ENCODE measurements around the gene CPLX1. TPM values are rescaled to one million over a fixed set of nuclear protein-coding genes. Genes with fewer than 3 reads are reported as not detected.
"Not testable (repeated sequence)": the region's sequence is repeated elsewhere in the genome, so short reads cannot be mapped to it uniquely, and the experiment has no call there.

Gene CPLX1
- polyA plus RNA-seq, 1 donor, result 1.7 TPM

DNA sequence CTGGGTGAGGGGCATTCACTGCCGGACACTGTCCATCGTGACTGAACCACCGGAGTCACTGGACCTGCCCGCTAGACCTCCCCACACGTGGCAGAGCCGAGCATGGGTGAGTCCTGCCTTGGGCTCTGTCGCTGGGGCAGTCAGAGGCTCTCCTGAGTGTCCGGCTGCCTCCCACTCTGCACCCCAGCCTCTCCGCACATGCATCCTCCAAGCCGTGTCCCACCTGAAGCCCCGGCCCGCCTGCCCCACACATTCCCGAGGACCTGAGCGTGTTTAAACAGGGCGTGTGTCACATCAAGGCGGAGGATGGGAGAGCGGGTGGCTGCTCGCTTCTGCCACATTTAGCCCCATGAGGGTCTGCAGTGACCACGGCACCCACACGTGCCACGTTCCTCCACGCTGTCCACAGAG is 4.7 kb downstream of the CPLX1 start:
- DNase-seq, result no peak

DNA sequence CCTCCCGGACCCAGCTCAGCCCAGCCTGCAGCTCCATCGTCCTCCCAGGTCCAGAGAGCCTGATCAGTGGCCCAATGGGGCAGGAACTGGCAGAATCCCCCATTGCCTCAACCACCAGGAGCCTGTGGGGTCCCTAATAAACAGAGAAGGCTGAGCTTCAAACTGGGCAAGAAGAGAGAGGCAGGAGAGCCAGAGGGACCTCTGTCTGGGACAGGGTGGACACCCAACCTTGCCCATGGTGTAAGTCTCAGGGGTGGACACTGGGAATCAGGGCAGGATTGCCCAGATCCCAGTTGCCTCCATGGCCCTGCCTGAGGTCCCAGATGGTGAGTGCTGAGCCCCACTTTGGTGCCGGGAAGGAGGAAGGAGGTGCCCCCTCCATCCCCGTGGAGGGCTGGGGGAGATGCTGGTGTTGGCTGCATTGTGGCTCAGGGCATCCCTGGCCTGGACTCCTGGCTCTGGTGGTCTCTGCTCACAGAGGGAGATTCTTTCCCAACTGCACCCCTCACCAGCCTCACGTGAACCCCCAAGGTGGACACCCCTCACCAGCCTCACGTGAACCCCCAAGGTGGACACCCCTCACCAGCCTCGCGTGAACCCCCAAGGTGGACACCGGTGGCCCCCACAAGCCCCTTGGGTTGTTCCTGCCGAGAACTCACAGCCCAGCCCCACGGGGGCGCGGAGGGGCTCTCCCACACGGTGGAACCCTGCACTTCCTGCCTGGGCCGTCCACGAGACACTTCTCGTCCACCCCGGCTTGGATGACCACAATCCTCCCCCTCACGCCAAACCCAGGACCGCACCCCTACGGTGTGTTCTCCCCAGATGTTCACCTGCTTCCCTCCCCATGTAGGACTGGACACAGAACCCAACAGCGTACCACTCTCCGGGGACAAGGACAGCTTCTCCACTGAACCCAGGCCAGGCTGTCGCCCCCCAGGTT is 5.4 kb downstream of the CPLX1 start:
- DNase-seq, result no peak

DNA sequence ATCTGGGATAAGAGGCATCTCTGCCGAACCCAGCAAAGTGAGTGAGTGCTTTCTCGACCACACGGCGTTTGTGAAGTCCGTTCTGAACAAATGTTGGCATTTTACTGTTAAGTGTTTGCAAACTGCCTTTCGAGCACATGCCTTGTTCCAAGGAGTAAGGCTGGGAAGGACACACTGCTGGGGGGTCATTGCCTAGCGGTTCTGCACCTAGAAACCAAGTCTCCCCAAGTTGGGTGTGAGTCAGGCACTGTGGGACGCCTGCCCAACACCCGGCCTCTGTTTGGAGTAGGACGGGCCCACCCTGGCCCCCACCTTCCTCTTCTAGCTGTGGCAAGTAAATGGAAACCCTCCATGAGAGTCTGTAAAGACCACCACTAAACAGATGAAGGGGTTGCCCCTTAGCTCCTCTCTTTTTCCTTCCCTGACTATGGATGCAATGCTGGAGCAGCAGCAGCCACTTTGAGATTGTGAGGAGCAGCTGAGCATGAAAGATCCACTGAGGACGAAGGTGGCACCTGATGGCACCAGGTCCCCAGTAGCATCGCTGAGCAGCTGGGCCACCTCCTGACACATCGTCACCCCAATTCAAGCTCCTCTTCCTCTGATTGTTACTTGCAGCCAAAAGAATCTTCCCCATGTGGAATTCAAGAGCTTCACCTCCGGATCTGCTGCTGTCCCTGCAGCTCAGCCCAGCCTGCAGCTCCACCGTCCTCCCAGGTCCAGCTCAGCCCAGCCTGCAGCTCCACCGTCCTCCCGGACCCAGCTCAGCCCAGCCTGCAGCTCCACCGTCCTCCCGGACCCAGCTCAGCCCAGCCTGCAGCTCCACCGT is 6.3 kb downstream of the CPLX1 start:
- no peak for DNase-seq

DNA sequence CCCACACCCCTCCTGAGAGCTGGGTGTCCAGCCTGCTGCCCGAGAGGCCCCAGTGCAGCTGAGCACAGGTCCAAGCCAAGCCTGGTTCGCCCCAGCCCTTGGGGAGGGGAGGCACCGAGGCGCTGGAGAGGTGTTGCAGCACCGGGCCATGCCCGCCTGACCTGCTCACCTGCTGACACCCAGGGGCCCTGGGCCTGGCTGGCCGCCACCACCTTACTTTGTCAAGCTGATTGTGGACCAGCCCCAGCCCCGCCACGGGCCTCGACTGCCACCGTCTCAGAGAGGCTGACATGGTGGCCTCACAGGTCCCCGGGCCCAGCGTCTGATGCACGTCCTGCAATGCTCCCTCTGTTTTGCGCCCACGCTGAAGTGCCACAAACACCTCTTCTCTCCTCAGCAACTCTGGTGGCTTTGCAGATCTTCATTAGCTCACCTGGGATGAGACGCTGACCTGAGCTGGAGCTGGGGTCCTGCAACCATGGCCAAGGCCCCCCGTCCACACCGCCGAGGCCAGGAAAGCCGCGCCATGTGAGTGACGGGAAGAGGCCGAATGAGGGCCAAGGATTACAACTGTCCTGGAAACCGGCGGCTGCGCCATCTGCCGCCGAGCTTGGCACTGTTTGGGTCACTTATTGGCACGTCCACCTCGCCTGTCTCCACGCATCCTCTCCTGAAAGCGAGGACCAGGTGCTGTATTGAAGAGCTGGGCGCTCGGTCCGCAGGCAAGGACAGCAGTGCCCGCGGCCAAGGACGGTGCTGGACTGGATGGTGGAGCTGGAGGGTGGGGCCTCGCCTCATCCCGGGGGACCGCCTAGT is 7.6 kb downstream of the CPLX1 start:
- DNase-seq, result no peak

DNA sequence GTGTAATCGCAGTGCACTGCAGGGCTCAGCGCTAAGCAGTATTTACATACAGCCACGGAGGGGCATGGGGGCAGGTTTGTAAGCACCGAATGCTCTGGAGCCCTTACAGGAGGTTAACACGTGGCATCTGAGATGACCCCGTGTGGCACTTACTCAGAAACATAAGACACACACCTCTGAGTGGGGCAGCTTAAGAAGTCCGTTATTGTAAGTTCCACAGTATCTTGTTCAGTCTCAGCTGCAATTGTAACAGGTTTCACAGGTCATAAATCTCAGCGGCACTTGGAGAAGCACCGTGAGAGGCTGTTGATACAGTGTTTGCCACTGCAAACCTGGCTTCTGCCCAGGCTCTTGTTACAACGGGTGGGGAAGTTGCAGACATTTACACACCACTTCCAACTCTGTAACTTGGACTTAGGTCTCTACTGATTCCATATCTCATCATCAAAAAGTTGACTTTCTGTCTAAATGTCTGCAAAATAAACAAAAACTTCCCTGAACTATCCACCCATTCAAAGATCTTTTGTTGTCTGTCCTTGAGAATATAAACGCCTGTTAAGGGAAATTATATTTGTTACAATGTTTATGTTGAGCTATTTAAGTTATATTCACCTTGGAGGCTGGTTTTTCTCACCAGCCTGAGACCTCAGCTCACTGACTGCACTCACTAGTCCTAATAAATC is 10.3 kb downstream of the CPLX1 start:
- peak; percentile 71 for DNase-seq

DNA sequence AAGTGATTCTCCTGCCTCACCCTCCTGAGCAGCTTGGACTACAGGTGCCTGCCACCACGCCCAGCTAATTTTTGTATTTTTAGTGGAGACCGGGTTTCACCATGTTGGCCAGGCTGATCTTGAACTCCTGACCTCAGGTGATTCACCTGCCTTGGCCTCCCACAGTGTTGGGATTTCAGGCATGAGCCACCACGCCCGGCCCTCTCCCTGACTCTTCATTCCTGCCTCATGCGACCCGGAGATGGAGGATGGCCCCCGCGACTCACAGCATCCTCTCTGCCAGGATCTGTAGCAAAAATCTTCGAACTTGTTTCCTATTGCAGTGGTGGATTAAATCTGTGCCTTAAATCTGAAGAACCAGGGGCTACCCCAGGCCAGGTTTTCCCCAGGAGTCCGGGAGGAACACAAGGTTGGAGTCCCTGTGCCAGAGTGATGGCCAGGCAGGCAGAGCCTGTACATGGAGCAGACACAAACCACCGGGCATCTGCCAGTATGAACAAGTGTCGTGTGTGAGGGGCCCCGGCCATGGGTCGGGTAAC is 11.5 kb downstream of the CPLX1 start:
- no peak for DNase-seq

DNA sequence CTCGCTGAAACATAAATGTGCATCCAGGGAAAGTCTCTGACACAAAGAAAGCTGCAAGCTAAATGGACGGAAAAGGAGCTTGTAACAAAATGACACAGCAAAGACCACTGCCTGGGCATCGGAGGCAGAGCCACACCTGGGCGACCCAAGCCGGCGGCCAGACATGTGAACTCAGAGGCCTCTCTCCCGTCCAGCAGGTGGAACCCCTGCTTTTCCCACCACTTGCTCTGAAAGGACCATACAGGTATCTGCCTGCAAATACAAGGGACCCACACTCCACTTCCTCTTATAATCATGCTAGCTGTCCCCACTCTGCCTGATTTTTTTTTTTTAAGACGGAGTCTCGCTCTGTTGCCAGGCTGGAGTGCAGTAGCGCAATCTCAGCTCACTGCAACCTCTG is 12.0 kb downstream of the CPLX1 start:
- no peak for DNase-seq

DNA sequence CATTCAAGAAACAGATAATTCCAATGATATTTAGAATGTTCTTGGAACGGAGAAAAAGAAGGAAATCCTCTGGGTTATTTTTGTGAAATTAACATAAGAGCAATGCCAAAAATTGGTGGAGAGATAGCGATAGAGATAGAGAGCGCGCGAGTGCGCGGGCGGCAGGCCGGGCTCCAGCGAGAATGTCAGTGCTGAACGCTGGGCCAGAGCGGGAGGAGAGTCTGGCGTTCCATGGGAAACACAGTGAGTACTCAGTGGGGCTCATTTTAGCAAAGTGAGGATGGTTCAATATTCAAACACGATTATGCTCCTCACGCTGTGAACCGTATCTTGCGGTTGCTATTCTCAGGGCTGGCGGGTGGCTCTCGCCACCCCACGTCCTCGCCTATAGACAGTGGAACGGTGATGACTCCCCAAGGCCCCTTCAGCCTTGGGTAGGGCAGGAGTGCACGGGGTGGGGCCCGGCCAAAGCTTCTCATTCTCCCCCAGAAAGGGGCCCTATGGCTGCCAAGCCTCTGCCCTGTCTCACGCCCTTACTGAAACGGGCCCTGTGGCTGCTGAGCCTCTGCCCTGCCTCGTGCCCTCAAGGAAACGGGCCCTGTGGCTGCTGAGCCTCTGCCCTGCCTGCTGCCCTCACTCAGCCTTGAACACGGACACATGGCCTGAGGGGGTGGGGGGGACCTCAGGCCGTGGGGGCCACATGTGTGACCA is 16.9 kb downstream of the CPLX1 start:
- no peak for DNase-seq

DNA sequence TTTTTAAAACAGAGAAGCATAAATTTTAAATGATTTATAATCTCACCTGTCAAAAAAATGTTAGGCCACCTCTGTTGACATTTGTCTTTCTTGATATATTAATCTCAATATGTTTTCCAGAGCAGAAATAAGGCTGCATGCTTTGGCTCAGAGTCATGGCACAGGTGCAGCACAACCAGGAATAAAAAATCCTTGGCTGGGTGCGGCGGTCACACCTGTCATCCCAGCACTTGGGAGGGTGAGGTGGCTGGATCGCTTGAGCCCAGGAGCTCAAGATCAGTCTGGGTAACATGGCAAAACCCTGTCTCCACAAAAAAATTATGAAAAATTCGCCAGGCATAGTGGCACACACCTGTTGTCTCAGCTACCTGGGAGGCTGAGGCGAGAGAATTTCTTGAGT is 18.1 kb downstream of the CPLX1 start:
- no peak for DNase-seq

DNA sequence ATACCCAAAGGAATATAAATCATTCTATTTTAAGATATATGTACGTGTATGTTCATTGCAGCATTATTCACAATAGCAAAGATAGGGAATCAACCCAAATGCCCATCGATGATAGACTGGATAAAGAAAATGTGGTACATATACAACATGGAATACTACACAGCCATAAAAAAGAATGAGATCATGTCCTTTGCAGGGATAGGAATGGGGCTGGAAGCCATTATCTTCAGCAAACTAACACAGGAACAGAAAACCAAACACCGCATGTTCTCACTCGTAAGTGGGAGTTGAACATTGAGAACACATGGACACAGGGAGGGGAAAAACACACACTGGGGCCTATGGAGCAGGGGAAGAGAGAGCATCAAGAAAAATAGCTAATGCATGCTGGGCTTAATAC is 18.9 kb downstream of the CPLX1 start:
- DNase-seq, result not testable (repeated sequence)

DNA sequence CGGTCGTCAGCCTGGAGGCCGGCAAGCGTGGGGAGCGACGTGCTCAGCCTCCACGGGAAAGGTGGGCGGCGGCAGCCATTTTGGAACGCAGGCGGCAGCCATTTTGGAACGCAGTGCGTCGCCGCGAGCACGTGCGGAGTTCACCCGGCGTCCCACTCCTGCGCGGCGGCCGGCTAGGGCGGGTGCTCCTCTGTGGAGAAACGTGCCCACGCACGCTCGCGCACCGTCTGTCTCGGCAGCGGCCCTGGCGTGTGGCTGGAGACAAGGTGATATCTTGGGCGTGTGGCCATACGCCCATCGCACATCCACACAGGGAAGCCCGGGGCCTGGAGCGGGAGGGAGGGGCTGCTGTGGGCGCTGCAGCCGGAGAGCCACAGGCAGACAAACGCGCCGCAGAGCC is 21.1 kb downstream of the CPLX1 start:
- DNase-seq, result no peak

DNA sequence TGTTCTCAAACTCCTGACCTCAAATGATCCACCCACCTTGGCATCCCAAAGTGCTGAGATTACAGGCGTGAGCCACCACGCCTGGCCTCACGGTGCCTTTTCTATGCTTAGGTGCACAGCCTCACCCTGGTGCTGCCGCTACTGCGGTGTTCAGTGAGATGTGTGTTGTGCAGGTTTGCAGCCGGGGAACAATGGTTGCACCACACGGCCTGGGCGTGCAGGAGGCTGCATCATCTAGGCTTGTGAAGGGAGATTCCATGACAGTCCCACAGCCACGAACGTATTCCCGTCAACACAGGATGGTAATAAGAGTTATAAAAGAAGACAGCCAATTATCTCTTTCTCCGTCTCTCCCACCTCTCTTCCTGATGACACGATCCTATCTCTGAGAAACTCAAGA is 22.0 kb downstream of the CPLX1 start:
- no peak for DNase-seq

DNA sequence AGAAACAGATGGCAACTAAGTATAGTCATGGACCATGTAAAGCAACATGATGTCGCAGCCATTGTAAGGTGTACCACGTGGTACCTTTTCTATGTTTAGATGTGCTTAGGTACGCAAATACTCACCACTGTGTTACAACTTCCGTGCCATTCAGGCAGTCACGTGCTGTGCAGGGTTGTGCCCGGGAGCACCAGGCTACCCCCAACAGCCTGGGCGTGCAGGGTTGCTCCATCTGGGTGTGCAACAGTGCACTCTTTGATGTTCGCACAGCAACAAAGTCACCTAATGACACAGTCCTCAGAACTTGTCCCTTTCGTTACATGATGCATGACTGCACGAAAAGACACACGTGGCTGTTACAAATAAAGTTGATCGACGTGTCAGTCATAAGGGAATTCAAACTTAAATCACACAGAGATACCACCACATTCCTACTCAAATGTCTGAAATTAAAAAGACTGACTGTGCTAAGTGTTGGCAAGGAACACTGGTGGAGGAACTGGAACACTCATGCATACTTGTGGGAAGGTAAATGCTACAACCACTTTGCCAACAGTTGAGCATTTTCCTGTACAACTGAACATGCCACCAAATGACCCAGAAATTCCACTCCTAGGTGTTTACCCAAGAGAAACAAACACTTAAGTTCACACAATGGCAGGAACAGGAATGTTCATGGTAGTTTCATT is 24.3 kb downstream of the CPLX1 start:
- no peak for DNase-seq

DNA sequence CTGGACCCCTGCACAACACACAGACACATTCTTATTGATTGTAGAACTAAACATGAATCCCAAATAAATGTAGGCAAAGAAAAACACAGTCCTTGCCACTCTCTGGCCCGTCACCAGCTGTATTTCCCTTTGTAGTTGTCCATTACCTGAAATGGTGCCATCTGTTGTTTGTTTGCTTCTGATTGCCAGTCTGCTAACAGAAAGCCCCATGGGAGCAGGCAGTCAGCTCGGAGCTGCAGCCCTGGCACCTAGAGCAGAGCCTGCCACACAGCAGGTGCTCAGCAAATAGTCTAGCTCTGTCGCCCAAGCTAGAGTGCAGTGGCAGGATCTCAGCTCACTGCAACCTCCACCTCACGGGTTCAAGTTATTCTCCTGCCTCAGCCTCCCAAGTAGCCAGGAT is 28.9 kb downstream of the CPLX1 start:
- no peak for DNase-seq

DNA sequence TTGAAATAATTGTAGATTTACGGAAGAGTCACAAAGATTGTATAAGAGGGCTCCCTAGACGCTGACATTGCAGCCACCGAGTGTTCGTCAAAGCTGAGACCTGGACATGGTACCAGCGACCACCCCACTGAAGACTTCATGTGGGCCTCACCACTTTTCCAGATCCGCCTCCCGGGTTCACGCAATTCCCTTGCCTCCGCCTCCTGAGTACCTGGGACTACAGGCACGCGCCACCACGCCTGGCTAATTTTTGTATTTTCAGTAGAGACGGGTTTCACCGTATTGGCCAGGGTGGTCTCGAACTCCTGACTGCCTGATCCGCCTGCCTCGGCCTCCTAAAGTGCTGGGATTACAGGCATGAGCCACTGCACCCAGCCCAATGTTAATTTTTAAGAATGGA is 29.7 kb downstream of the CPLX1 start:
- DNase-seq, result no peak

DNA sequence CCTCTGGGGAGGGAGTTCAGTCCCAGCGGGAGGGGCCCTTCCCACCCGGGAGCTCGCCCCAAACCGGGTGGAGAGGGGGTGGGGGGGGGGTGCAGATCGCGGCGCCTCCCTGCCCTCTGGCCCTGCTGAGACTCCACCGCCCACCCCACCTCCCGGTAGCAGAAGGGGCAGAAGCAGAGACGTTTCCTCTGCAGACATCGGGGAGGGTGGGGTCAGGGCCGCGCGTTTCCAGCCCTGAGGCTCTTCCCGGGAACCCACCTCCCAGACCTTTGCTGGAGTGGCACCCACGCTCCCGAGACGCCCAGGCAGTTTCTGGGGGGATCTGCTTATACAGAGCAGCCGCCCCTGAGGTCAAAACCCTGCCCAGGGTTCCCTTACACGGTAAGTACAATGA is 30.2 kb downstream of the CPLX1 start:
- no peak for DNase-seq

DNA sequence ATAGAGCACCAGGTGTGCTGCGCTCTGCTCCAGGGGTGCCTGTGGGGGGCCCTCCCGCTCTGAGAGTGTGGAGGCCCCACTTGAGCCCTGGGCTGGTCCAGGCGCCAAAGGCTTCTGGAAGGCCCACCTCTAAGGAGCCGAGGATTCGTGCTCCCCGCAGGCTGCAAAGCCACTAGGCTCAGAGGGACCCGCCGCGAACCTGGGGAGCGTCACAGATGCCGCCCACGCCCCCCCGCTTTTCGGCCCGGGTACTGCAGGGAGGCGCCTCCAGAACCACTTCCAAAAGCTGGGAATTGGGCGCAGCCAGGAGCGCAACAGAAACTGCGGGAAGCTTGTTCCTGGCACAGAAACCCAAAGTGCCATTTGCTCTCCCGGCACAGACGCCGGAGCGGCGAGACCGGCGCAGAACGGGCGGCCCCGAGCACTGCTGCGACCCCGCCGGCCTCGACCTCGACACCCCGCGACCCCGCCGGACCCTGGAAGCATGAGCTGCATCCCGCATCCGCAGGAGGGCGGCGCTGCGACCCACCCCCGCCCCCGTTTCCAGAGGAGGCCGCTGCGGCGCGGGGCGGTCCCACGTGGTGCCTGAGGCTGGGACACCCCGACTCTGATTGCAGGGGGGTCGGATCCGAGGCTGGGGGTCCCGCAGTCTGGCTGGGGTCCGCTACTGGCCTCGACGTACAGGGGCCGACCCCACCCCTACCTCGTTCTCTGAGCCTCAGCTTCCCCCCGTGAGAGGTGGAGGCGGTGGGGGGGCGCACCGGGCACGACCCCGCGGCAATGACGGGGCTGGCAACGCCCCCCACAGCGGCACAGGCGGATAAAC is 30.8 kb downstream of the CPLX1 start:
- no peak for DNase-seq

DNA sequence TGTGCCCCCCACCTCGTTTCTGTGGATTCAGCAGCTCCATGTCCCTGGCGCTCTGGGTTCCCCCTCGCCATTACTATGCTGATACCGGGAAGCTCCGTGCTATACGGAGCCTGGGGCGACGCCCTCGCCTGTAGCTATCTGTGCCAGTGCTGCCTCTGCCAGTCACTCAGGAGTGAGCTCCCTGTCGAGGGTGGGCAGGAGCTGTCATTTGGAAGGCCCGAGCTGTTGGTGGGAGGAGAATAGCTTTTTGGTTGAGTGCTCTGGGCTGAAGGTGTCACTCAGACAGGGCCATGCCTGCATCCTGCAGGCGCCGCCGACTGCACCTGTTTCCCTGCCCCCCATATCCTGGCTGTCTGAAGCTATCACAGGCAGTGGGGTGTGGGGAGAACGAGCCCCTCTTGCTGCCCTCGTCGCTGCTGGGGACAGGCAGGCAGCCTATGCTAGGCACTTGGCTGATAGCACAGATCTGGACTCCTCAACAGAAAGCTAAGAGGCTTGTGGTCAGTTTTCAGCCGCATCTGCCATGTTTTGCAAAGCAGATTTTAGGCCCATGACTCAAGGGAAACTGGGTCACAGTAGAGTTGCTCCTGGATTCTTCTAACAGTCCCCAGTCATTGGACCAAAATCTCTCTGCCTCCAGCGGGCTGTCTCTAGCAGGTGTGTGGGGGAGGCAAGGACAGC is 31.8 kb downstream of the CPLX1 start:
- DNase-seq, result no peak
